GM04503 (cell line): ENCODE data around the gene RBM15B.
"Not testable (repeated sequence)": the region's sequence is repeated elsewhere in the genome, so short reads cannot be mapped to it uniquely, and the experiment has no call there.

ENCODE experiments used
- DNase-seq: peaks from one replicate; pipeline ENCODE4 v3.0.0-alpha.2; 2012; ENCODE audit warnings: low read depth

RBM15B gene

DNA sequence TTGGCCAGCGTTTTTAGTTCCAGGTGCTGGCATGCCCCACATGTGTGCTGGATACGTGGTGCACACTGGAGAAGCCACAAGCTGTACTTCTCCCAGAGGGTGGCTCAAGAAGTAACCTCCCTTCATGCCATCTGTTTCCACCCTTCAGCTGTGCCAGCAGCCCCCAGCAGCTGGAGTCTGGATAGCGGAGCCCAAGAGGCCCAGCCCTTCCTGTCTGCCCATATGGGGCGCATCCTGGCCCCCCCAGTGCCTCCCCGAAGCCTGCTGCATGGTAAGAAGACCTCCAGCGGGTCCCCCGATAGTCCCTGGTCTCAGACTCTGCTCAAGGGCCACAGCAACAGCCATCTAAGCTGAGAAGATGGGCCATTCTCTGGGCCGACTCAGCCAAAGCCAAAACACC is 11.8 kb upstream of the RBM15B start:
- no peak for DNase-seq

DNA sequence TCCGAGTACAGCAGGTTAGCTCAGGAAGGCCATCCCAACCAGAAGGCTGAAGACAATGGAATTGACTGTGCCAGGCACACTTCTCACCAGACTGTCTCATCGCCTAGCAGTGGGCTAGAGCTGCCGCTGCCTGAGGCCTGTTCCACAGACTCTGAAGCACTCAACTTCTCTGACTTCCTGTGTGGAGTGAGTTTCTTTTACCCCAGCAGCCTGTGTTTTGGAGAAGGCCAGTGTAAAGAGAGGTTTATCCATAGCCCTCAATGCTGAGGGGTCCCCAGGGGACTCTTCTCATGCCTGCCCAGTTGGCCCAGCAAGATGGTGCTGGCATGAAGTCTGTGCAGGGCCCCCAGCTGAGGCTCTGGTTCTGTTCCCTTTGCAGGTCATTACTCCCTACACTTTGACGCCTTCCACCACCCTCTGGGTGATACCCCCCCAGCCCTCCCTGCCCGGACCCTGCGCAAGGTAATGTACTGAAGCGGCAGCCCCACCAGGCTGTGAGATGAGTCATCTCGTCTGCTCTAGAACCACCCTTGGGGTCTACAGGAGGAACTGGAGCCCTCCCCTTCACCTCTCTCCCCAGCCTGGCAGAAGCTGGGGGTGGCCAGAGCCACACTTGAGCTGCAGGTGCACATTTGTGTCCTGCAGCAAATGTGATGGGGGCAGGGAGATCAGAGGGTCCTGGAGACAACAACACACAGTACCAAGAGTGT is 11.2 kb upstream of the RBM15B start:
- no peak for DNase-seq

DNA sequence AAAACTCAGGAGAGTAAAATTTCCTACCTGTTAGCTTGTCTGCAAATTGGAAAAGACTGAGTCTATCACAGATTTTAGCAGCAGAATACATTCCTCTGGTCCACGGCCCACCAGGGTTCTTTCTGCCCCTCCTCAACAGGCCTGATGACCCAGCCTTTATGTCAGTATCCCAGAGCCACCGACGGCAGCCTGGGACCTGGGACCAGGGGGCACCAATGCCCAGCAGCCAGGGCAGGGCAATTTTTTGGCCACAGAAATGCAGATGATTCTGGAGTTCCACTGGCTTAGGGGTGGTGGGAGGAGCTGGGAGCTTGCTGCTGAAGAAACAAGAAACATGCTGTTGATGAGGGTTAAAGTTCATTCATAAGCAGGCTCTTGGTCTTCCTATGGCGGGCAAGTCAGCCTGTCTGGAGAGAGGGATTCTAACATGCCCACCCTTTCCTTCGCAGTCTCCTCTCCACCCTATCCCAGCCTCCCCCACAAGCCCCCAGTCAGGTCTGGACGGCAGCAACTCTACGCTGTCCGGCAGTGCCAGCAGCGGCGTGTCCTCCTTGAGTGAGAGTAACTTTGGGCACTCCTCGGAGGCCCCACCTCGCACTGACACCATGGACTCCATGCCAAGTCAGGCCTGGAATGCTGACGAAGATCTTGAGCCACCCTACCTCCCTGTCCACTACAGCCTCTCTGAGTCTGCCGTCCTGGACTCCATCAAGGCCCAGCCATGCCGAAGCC is 10.3 kb upstream of the RBM15B start:
- no peak for DNase-seq

DNA sequence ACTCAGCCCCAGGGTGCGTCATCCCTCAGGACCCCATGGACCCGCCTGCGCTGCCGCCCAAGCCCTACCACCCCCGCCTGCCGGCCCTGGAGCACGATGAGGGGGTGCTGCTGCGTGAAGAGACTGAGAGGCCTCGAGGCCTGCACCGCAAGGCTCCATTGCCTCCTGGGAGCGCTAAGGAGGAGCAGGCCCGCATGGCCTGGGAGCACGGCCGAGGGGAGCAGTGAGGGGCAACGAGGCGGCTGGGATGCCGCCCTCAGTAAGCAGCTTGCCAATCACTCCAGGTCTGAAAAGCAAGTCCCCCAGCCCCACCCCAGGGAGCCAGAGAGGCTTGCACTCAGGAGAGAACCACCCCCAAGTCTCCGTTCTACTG is 9.8 kb upstream of the RBM15B start:
- no peak for DNase-seq

DNA sequence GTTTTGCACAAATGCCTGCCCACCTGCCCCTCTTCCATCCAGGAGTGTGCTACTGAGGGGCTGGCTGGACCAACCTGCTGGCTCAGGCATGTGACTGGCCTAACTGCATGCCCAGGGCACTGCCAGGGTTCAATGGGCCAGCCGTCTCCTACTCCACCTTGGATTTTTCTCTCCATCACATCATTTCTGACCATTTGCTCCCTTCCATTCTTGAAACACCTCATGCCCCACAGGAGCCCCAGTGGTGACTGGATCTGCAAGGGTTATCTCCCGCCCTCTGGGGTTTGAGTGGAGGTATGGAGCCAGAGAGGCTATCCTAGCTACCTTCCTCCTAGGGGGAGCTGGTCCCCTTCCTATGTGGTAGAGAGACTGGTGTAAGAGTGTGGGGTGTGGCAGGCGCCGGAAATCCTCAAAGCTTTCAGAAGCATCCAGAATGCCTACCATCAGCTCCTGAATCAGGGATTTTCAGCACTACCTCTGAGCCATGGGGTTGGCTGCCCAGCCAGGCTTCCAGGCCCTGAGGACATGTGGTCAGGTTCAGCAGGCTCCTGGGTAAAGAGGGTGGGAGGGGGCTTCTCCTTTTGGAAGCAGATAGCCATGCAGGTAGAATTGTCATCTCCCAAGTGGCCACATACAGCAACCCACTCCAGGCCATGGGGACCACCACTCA is 8.9 kb upstream of the RBM15B start:
- DNase-seq = no peak

DNA sequence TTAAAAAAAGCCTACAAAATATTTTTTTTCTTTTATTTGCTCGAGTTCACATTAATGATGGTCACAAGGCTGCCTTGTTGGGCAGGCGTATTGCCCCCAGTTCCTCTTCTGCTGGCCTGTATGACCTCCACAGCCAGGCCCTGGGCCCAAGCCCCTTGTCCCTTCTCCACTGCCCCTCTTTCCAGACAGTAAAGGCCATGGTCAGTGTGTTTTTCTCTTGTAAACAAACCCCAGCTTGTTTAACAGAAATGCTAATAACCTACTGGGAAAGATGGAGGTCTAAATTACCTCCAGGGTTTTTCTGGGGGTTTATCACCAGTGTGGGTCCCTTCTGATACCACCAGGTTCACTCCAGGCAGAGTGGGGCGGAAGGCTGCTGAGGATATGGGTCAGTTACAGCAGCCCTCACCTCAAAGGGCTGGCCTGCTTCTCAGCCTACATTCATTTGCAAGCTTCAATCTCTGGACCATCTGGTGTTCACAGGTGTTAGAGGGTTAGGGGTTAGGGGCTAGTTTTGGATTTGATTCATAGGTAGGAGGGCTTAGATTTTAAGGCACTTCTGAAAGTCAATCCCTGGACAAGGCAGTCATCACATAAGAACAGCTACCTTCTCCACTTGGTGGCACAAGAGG is 8.0 kb upstream of the RBM15B start:
- no peak for DNase-seq

DNA sequence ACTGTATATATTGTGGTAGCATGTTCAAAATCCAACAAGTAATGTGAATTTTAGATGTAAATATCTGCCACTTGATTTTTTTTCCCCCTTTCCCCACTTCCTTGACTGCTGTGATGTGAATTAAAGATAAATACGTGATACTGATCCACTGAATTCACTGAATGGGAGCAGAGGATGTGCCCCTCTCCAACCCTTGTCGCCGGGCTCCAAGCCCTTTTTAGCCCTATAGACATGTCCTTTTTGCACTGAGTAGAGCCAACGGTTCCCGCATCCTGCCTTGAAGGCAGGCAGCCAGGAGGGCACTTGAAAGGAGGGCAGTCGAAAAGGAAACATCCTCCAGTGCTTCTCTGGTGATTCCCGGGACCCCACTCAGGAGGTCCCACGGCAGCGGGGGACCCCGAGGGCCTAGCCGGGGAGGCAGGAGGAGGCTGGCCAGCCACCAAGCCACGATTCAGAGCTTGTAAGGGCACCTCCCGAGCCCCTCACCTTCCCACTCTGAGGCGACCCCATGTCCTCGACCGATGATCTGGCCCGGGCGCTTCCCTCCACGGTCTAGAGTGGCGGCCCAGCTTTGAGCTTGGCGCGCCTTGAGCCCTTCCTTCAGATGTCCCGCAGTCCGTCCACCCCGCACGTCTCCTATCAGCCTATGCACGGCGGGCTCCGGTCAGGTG is 6.9 kb upstream of the RBM15B start:
- DNase-seq = no peak

DNA sequence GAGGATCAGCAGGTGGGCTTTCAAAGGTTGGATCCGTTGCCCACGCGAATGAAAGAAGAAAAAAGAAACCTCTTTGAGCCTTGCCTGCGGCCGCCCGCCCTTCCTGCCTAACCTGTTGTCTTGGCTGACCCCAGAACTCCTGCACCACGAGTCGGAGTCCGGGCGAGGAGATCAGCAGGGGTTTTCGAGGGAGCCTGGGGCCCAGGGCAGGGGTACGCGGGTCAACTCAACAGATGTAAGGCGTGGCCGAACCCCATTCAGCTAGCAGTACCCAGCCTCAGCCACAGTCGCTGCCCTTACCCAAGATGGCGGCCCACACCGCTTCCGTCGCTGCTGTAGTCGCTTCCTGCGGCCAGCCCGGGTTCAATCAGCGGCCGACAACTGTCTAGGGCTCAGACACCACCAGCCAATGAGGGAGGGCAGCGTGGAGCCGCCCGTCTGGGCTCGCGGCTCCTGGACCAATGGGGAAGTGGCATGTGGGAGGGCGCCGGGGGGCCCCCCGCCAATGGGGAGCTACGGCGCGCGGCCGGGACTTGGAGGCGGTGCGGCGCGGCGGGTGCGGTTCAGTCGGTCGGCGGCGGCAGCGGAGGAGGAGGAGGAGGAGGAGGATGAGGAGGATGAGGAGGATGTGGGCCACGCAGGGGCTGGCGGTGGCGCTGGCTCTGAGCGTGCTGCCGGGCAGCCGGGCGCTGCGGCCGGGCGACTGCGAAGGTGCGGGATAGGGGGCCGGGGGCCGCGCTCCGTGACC is 6.2 kb upstream of the RBM15B start, which contains the start of gene MANF:
Gene MANF, plus strand, starts transcription at position 566 of the 748 bp plus-strand sequence. Its CDS starts 52 bp downstream, at position 618.
- DNase-seq = peak; percentile 88

DNA sequence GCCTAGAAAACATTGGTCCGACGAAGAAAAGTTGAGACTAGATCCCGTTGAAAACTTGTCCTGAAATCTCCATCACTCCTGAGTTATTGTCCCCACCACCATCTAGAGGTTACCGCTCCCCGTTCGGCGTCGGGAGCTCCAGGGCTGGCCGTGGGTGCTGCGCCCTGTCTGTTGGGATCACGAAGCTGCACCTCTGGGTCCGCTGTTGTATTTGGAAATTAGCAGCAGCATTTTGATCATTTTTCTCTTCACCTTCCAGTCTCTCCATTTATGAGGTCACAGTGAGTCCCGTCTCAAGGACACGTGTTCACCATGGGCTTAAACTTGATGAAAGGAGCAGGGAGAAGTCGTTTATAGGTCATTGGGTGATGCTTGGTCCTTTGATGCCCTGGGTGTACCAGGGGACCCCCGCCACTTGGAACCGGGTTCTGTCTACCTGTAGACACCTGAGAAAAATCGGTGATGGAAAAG is 5.4 kb upstream of the RBM15B start:
- no peak for DNase-seq

DNA sequence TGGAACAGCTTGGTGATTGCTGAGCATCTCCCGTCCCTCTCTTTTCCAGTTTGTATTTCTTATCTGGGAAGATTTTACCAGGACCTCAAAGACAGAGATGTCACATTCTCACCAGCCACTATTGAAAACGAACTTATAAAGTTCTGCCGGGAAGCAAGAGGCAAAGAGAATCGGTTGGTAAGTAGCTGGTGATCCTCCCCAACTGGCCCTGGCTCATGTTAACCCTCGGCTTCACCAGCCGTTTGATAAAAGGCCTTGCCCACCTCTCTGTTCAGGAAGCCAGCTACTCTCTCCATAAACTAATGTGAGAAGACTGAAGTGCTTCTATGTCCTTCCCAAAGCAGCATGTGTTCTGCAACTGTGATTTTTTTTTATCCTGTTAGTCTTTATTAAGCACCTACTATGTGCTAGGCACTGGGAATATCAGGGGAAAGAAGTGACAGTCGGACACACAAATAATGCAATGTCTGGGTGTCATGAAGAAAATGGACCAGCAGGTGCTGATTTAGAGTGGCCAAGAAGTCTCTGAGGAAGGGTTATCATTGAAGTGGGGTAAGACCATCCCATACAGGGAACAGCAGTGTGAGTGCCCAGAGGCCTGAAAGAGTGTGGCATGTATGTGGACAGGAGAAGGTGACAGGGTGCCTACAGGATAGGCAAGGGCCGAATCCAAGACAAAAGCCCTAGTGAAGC is 4.8 kb upstream of the RBM15B start:
- no peak for DNase-seq

DNA sequence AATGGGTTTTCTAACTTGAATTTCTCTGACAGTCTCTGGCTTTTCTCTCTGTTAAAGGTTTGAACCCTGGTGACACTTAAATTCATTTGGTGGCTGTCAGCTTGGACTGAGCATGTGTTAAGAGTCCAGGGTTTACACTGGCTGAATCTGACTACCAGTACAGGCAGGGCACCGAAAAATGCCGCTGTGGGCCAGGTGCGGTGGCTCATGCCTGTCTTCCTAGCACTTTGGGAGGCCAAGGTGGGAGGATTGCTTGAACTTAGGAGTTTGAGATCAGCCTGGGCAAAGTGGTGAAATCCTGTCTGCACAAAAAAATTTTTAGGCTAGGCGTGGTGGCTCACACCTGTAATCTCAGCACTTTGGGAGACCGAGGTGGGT is 4.2 kb upstream of the RBM15B start:
- no peak for DNase-seq

DNA sequence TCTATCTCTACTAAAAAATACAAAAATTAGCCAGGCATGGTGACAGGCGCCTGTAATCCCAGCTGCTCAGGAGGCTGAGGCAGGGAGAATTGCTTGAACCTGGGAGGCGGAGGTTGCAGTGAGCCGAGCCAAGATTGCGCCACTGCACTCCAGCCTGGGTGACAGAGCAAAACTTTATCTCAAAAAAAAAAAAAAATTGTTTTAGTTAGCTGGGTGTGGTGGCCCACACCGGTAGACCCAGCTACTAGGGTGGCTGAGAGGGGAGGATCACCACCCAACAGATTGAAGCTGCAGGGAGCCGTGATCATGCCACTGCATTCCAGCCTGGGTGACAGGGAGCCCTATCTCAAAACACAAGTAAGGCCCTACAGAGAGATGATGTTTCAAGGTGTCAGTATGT is 3.8 kb upstream of the RBM15B start:
- not testable (repeated sequence) for DNase-seq

DNA sequence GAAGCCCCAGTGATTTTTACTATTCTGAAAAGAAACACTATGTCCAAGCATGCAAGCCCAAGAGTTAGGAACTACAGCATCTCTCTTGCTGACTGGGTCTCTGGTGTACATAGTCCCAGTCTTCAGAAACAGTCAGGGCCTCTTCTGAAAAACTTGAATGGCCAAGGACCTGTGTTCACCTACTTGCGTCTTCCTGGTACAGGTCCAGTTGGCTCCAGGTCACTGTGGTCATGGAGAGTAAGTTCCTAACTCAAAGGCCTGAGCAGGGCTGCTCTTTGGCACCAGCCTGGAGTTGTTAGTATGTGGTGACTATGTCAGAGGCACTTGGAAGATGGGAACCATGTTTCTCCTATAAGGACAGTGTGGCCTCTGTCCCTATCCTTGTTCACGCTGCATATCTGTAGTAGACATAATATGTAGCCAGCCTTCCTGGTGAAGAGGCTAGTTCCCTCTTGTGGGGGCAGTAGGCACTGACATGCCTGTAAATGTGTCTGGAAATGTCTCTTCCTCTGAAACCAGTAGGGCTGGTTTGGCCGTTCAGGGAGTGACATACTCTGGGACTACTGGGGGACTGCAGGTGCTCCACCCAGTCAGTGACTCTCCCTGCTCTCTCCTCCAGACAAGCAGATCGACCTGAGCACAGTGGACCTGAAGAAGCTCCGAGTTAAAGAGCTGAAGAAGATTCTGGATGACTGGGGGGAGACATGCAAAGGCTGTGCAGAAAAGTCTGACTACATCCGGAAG is 2.6 kb upstream of the RBM15B start:
- DNase-seq = no peak

DNA sequence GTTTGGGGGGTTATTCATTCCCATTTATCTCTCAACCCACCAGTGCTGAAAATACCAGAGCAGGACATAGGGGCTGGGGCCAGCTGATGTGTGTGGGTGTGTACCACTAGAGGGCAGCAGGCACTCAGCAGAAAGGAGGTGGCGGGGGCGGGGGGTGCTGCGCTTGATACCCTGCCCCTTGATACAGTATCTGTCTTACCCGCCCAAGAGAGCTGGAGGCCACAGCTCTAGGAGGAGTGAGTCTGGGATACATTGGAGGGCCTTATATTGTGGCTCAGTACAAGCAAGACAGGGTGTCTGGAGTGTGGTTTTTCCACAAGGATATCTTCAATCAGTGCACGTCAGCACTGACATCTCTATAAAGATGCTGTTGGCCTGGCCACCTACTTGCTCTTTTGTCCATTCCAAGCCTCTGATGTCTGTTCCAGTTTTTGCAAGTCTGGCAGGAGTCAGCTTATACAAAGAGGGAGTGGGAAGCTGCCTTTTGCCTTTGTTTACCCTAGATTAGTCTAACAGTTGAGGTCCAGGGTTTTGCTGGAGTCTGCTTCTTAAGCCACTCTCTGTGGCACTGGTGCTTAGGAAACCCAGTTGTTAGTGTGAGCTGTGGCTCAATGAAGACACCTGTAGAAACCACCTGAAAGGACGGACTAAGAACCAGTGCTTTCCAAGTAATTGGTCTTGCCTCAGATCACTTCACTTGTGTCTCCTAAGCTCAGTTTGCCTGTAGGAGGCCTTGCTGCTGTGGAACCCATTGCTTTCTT is 1.5 kb upstream of the RBM15B start:
- DNase-seq = no peak

DNA sequence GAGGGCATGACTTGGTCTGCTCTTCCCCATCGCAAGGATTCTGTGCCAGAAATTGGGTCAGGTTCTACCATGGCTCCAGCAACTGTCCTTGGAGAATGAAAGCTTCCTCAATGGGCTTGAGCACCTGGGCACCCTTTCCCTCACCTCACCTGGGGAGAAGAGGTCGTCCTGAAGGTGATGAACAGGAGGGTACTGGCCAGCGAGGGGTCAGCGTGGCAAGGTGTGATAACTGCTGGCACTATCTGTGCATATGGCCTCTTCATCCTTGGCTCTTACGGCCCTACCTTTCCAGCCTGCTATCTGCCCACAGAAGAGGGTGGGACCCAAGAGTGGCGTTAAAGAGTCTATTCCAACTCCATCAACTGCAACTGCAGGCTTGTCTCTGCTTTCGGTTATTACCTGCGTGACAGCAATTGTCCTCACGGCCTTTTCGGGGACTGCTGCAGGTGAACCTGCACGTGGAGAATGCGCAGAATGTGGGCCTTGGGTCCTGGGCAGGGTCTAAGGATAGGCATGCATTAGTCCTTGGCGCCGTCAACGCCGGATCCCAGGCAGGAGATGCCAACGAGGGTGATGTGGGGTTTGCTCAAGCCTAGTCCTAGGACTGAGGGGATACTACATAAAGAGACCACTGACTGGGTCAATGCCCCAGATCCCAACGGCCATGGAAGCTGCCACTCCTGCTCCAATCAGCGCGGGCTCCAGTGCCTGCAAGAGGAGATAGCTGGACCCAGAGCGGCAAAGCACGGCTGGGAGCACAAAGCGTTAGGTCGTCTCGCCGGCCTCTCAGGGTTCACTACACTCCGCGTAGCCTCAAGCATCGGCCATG is 625 bp upstream of the RBM15B start:
- DNase-seq = no peak

DNA sequence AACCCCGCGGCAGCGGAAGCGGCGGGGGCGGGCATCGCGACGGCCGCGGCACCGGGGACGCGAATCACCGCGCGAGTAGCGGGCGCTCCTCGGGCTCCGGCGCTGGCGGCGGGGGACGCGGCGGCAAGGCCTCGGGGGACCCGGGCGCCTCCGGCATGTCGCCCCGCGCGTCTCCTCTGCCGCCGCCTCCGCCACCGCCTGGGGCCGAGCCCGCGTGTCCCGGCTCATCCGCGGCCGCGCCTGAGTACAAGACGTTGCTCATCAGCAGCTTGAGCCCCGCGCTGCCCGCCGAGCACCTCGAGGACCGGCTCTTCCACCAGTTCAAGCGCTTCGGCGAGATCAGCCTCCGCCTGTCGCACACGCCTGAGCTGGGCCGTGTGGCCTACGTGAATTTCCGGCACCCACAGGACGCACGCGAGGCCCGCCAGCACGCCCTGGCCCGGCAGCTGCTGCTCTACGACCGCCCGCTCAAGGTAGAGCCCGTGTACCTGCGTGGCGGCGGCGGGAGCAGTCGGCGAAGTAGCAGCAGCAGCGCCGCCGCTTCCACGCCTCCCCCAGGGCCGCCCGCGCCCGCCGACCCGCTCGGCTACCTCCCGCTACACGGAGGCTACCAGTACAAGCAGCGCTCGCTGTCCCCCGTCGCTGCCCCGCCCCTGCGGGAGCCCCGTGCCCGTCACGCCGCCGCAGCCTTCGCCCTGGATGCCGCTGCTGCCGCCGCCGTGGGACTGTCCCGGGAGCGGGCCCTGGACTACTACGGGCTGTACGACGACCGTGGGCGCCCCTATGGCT is 675 bp downstream of the RBM15B start:
- DNase-seq = no peak

DNA sequence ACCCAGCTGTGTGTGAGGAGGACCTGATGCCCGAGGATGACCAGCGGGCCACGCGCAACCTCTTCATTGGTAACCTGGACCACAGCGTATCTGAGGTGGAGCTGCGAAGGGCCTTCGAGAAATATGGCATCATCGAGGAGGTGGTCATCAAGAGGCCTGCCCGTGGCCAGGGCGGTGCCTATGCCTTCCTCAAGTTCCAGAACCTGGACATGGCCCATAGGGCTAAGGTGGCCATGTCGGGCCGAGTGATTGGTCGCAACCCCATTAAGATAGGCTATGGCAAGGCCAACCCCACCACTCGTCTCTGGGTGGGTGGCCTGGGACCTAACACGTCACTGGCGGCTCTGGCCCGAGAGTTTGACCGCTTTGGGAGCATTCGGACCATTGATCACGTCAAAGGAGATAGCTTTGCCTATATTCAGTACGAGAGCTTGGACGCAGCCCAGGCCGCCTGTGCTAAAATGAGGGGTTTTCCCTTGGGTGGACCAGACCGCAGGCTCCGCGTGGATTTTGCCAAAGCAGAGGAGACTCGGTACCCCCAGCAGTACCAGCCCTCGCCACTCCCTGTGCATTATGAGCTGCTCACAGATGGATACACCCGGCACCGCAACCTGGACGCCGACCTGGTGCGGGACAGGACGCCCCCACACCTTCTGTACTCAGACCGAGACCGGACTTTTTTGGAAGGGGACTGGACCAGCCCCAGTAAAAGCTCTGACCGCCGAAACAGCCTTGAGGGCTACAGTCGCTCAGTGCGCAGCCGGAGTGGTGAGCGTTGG is 1.5 kb downstream of the RBM15B start:
- no peak for DNase-seq
